Ascending aorta (tissue), 2 donors: Measurements from ENCODE around the gene PATJ. TPM values are rescaled to one million over a fixed set of nuclear protein-coding genes. Genes with fewer than 3 reads are reported as not detected.

Experiments
- DNase-seq, 2 donors: peaks; one replicate each; pipeline ENCODE4 v3.0.0-alpha.2; 2019; ENCODE audit warnings: low spot score in 2 of 2
- H3K27ac ChIP-seq, 2 donors: fragments of 200-600 bp; sonication (generic); one replicate each; pipeline ENCODE4 v1.5.1; 2016 to 2017; ENCODE audit warnings: mild to moderate bottlenecking in 1 of 2
- H3K27me3 ChIP-seq: fragments of 200-600 bp; sonication (generic); one replicate; pipeline ENCODE4 v1.5.1; 2017
- H3K36me3 ChIP-seq, 2 donors: fragments of 200-600 bp; sonication (generic); one replicate each; pipeline ENCODE4 v1.5.1; 2016
- H3K4me1 ChIP-seq, 2 donors: fragments of 200-600 bp; sonication (generic); one replicate each; pipeline ENCODE4 v1.5.1; 2016 to 2017; ENCODE audit warnings: mild to moderate bottlenecking in 1 of 2
- H3K4me3 ChIP-seq, 2 donors: fragments of 200-600 bp; sonication (generic); one replicate each; pipeline ENCODE4 v1.5.1; 2016 to 2017; ENCODE audit warnings: mild to moderate bottlenecking in 1 of 2
- H3K9me3 ChIP-seq, 2 donors: fragments of 200-600 bp; sonication (generic); one replicate each; pipeline ENCODE4 v1.5.1; 2016
- CTCF ChIP-seq, 3 experiments: fragments of 200-600 bp in 2 of 3; fragments of 450-650 bp in 1 of 3; sonication (generic) in 2 of 3; IDR thresholded peaks; one replicate each; pipeline ENCODE4 v1.5.1; 2016 to 2019; ENCODE audit warnings: antibody characterized with exemption in 3 of 3, mild to moderate bottlenecking in 1 of 3, moderate library complexity in 1 of 3
- intact Hi-C: fragments of 100-400 bp; cut with DNase I; formaldehyde crosslinking; loops from one replicate; pipeline ENCODE4 v1.15.1; 2023
- total RNA-seq: library from RNA; depleted of rRNA; stranded (reverse); fragments of >200 nt; gene quantifications from one replicate; pipeline ENCODE4 v1.1.0, GENCODE V29; 2016

The PATJ gene
- total RNA-seq, 1 donor from 2014 or later: 26.7 TPM

- TF ChIP-seq CTCF (IDR thresholded peaks at IDR 0.05): no peak
- intact Hi-C loops: no loop called here
- no peak overlapping the region for H3K27ac ChIP-seq
Measured at GRCh38 chr1:61808321-61808720, 66.0 kb downstream of the PATJ start.

GRCh38 chr1:61808968-61809367 lies 66.7 kb downstream of the PATJ start:
- H3K4me3 ChIP-seq: no peak overlapping the region
- TF ChIP-seq CTCF (IDR thresholded peaks at IDR 0.05): no peak
- H3K4me1 ChIP-seq: peaks cover 0 to 3% of the 10 kb centered on the region in 2 donors
- no peak for DNase-seq
- no peaks in the 10 kb centered on the region for H3K27me3 ChIP-seq
- no peak overlapping the region for H3K27ac ChIP-seq
- intact Hi-C loops: no loop called here
- peaks cover 5 to 9% of the 10 kb centered on the region in 2 donors for H3K36me3 ChIP-seq
- no peaks in the 10 kb centered on the region for H3K9me3 ChIP-seq

More at GRCh38 chr1:61808321-61808720, 66.0 kb downstream of the PATJ start:
- Histone ChIP-seq H3K9me3 (no peaks in the 10 kb centered on the region), H3K4me1 (peaks cover 0 to 3% of the 10 kb centered on the region in 2 donors), H3K36me3 (peaks cover 5 to 9% of the 10 kb centered on the region in 2 donors), H3K4me3 (no peak overlapping the region), H3K27me3 (no peaks in the 10 kb centered on the region)
- DNase-seq: no peak

GRCh38 chr1:61812916-61813315 lies 70.6 kb downstream of the PATJ start:
- no peaks in the 10 kb centered on the region for H3K36me3 ChIP-seq
- H3K27ac ChIP-seq: no peak overlapping the region
- no peaks in the 10 kb centered on the region for H3K27me3 ChIP-seq
- no peaks in the 10 kb centered on the region for H3K9me3 ChIP-seq
- no peak overlapping the region for H3K4me3 ChIP-seq
- DNase-seq: no peak
- intact Hi-C loops: no loop called here
- no peak for TF ChIP-seq CTCF (IDR thresholded peaks at IDR 0.05)
- H3K4me1 ChIP-seq: peaks cover 0 to 5% of the 10 kb centered on the region in 2 donors

- Histone ChIP-seq H3K27ac (no peak overlapping the region), H3K9me3 (no peaks in the 10 kb centered on the region), H3K27me3 (no peaks in the 10 kb centered on the region), H3K4me3 (no peak overlapping the region), H3K36me3 (peaks cover 4 to 7% of the 10 kb centered on the region in 2 donors), H3K4me1 (peaks cover 0 to 3% of the 10 kb centered on the region in 2 donors)
- DNase-seq: no peak
- intact Hi-C loops: no loop called here
- no peak for TF ChIP-seq CTCF (IDR thresholded peaks at IDR 0.05)
Measured at GRCh38 chr1:61816191-61816590, 73.9 kb downstream of the PATJ start.

GRCh38 chr1:61818992-61819391 lies 76.7 kb downstream of the PATJ start:
- H3K4me1 ChIP-seq: peaks cover 0 to 3% of the 10 kb centered on the region in 2 donors
- peaks cover 4 to 19% of the 10 kb centered on the region in 2 donors for H3K36me3 ChIP-seq
- no peaks in the 10 kb centered on the region for H3K9me3 ChIP-seq
- DNase-seq: no peak
- no peaks in the 10 kb centered on the region for H3K27me3 ChIP-seq
- H3K27ac ChIP-seq: no peak overlapping the region
- H3K4me3 ChIP-seq: no peak overlapping the region
- intact Hi-C loops: no loop called here
- no peak for TF ChIP-seq CTCF (IDR thresholded peaks at IDR 0.05)

GRCh38 chr1:61819421-61819820 lies 77.1 kb downstream of the PATJ start:
- peaks cover 0 to 3% of the 10 kb centered on the region in 2 donors for H3K4me1 ChIP-seq
- no peaks in the 10 kb centered on the region for H3K9me3 ChIP-seq
- intact Hi-C loops: no loop called here
- peaks cover 4 to 19% of the 10 kb centered on the region in 2 donors for H3K36me3 ChIP-seq
- H3K4me3 ChIP-seq: no peak overlapping the region
- DNase-seq: no peak
- TF ChIP-seq CTCF (IDR thresholded peaks at IDR 0.05): no peak
- no peak overlapping the region for H3K27ac ChIP-seq
- H3K27me3 ChIP-seq: no peaks in the 10 kb centered on the region
